ENCODE data around the gene DEAF1. TPM values are rescaled to one million over a fixed set of nuclear protein-coding genes. Genes with fewer than 3 reads are reported as not detected.

Gene DEAF1
- total and polyA plus RNA-seq, 2 of the 13 experiments (the other 11 are each of a cell fraction or from before 2014, with no cell fraction given): 22.3 to 29.6 TPM

DNA sequence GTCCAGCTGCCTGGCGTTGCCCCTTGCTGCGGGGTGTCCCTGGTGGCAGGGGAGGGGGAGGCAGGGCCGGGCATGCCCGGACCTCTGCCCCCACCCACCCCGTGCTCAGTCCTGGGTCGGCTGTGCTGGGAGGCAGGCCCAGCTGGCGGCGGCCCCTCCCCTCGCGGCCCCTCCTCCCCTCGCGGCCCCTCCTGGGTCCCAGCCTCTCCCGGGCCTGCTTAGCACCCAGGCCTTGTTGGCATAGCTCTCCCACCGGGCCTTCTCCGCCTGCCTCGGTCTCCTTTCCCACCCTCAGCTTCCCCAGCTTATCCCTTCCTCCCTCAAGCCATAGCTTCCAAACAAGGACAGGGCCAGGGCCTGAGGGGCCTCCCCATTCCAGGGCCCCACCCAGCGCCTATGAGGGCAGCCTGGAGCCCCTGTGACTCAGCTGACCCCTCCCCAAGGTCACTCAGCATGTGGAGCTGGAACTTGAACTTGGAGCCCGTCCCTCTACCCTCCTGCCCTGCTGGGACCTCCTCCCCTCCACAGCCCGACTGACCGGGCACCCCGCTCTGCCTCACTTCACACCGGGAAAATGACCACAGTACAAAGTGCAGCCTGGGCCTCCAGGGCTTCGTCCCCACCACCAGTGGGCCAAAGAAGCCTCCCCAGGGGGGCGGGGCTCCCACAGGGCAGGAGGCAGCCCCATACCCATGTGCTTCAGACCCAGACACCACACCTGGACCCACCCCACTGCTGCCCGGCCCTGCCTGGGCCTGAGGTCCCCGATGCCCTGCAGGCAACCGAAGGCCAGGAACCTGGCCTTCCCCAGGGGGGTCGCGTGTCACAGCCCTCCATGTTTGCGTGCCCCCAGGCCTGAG, 12.2 kb upstream of the DEAF1 start (continued):
- TF ChIP-seq, protein P1, sequence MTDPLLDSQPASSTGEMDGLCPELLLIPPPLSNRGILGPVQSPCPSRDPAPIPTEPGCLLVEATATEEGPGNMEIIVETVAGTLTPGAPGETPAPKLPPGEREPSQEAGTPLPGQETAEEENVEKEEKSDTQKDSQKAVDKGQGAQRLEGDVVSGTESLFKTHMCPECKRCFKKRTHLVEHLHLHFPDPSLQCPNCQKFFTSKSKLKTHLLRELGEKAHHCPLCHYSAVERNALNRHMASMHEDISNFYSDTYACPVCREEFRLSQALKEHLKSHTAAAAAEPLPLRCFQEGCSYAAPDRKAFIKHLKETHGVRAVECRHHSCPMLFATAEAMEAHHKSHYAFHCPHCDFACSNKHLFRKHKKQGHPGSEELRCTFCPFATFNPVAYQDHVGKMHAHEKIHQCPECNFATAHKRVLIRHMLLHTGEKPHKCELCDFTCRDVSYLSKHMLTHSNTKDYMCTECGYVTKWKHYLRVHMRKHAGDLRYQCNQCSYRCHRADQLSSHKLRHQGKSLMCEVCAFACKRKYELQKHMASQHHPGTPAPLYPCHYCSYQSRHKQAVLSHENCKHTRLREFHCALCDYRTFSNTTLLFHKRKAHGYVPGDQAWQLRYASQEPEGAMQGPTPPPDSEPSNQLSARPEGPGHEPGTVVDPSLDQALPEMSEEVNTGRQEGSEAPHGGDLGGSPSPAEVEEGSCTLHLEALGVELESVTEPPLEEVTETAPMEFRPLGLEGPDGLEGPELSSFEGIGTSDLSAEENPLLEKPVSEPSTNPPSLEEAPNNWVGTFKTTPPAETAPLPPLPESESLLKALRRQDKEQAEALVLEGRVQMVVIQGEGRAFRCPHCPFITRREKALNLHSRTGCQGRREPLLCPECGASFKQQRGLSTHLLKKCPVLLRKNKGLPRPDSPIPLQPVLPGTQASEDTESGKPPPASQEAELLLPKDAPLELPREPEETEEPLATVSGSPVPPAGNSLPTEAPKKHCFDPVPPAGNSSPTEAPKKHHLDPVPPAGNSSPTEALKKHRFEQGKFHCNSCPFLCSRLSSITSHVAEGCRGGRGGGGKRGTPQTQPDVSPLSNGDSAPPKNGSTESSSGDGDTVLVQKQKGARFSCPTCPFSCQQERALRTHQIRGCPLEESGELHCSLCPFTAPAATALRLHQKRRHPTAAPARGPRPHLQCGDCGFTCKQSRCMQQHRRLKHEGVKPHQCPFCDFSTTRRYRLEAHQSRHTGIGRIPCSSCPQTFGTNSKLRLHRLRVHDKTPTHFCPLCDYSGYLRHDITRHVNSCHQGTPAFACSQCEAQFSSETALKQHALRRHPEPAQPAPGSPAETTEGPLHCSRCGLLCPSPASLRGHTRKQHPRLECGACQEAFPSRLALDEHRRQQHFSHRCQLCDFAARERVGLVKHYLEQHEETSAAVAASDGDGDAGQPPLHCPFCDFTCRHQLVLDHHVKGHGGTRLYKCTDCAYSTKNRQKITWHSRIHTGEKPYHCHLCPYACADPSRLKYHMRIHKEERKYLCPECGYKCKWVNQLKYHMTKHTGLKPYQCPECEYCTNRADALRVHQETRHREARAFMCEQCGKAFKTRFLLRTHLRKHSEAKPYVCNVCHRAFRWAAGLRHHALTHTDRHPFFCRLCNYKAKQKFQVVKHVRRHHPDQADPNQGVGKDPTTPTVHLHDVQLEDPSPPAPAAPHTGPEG (CRISPR knock-in tag; IDR thresholded peaks at IDR 0.05): peak; percentile 39; the same call in 1 of the 2 replicates
- peak; percentile 93 for TF ChIP-seq FOXC1 (CRISPR knock-in tag; IDR thresholded peaks at IDR 0.05; ENCODE audit: borderline replicate concordance)
- TF ChIP-seq, protein P2, sequence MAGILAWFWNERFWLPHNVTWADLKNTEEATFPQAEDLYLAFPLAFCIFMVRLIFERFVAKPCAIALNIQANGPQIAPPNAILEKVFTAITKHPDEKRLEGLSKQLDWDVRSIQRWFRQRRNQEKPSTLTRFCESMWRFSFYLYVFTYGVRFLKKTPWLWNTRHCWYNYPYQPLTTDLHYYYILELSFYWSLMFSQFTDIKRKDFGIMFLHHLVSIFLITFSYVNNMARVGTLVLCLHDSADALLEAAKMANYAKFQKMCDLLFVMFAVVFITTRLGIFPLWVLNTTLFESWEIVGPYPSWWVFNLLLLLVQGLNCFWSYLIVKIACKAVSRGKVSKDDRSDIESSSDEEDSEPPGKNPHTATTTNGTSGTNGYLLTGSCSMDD (CRISPR knock-in tag; IDR thresholded peaks at IDR 0.05): no peak
- TF ChIP-seq ZNF670 (CRISPR knock-in tag; IDR thresholded peaks at IDR 0.05; ENCODE audit: borderline replicate concordance): no peak; the same call in 1 of the 2 replicates
- TF ChIP-seq ZNF274 (CRISPR knock-in tag; IDR thresholded peaks at IDR 0.05): no peak; the same call in 1 of the 2 replicates
- no peak for TF ChIP-seq TCF7L2 (IDR thresholded peaks at IDR 0.05; ENCODE audit: low read depth, low read length)
- peak; percentile 51 for TF ChIP-seq RBM22 (optimal IDR thresholded peaks at IDR 0.05; ENCODE audit: low read length)
- TF ChIP-seq RCOR2 (CRISPR knock-in tag; IDR thresholded peaks at IDR 0.05): peak; percentile 69; the same call in 1 of the 2 replicates
- TF ChIP-seq REPIN1 (CRISPR knock-in tag; IDR thresholded peaks at IDR 0.05; ENCODE audit: borderline replicate concordance, low read depth): no peak; the same call in 1 of the 2 replicates
- TF ChIP-seq TOPORS (CRISPR knock-in tag; IDR thresholded peaks at IDR 0.05): no peak
- peak; percentile 93 for TF ChIP-seq HDAC1 (CRISPR knock-in tag; IDR thresholded peaks at IDR 0.05)
- peak; percentile 95 for TF ChIP-seq RXRB (CRISPR knock-in tag; IDR thresholded peaks at IDR 0.05; ENCODE audit: borderline replicate concordance)
- no peak for TF ChIP-seq NFYB (CRISPR knock-in tag; IDR thresholded peaks at IDR 0.05)
- peak; percentile 99 for TF ChIP-seq RXRA (CRISPR knock-in tag; IDR thresholded peaks at IDR 0.05)
- no peak for TF ChIP-seq ZNF749 (CRISPR knock-in tag; IDR thresholded peaks at IDR 0.05; ENCODE audit: borderline replicate concordance)
- TF ChIP-seq, protein P3, sequence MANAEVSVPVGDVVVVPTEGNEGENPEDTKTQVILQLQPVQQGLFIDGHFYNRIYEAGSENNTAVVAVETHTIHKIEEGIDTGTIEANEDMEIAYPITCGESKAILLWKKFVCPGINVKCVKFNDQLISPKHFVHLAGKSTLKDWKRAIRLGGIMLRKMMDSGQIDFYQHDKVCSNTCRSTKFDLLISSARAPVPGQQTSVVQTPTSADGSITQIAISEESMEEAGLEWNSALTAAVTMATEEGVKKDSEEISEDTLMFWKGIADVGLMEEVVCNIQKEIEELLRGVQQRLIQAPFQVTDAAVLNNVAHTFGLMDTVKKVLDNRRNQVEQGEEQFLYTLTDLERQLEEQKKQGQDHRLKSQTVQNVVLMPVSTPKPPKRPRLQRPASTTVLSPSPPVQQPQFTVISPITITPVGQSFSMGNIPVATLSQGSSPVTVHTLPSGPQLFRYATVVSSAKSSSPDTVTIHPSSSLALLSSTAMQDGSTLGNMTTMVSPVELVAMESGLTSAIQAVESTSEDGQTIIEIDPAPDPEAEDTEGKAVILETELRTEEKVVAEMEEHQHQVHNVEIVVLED (CRISPR knock-in tag; IDR thresholded peaks at IDR 0.05; ENCODE audit: borderline replicate concordance): no peak; the same call in 1 of the 2 replicates
- peak; percentile 50; the same call in 1 of the 2 replicates for TF ChIP-seq ZSCAN21 (CRISPR knock-in tag; IDR thresholded peaks at IDR 0.05; ENCODE audit: borderline replicate concordance)
- TF ChIP-seq, protein P4, sequence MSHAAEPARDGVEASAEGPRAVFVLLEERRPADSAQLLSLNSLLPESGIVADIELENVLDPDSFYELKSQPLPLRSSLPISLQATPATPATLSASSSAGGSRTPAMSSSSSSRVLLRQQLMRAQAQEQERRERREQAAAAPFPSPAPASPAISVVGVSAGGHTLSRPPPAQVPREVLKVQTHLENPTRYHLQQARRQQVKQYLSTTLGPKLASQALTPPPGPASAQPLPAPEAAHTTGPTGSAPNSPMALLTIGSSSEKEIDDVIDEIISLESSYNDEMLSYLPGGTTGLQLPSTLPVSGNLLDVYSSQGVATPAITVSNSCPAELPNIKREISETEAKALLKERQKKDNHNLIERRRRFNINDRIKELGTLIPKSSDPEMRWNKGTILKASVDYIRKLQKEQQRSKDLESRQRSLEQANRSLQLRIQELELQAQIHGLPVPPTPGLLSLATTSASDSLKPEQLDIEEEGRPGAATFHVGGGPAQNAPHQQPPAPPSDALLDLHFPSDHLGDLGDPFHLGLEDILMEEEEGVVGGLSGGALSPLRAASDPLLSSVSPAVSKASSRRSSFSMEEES (CRISPR knock-in tag; IDR thresholded peaks at IDR 0.05): peak; percentile 85
- TF ChIP-seq ZFP82 (CRISPR knock-in tag; IDR thresholded peaks at IDR 0.05; ENCODE audit: borderline replicate concordance): peak; percentile 39; the same call in 1 of the 2 replicates
